Hepatocyte (in vitro differentiated cells): Measurements from ENCODE around the gene TM9SF4. TPM values are rescaled to one million over a fixed set of nuclear protein-coding genes. Genes with fewer than 3 reads are reported as not detected.

Experiments
- DNase-seq: peaks from one replicate; pipeline ENCODE4 v3.0.0-alpha.2; 2016; ENCODE audit warnings: low spot score
- H2AFZ ChIP-seq: fragments of 200-600 bp; sonication (generic); 2 replicates; pipeline ENCODE4 v1.6.0; 2016; ENCODE audit warnings: antibody characterized with exemption, mild to moderate bottlenecking
- H3K27ac ChIP-seq: fragments of 200-600 bp; sonication (generic); 2 replicates; pipeline ENCODE4 v1.5.1; 2016; ENCODE audit warnings: mild to moderate bottlenecking
- H3K27me3 ChIP-seq: fragments of 200-600 bp; sonication (generic); 2 replicates; pipeline ENCODE4 v1.6.1; 2016
- H3K36me3 ChIP-seq: fragments of 200-600 bp; sonication (generic); replicated peaks from 2 replicates; pipeline ENCODE4 v1.5.1; 2016; ENCODE audit warnings: low read depth; ENCODE audit not compliant: insufficient read depth
- H3K4me1 ChIP-seq: fragments of 200-600 bp; sonication (generic); 2 replicates; pipeline ENCODE4 v1.5.1; 2016; ENCODE audit warnings: mild to moderate bottlenecking, moderate library complexity; ENCODE audit not compliant: insufficient read depth
- H3K4me2 ChIP-seq: fragments of 200-600 bp; sonication (generic); 2 replicates; pipeline ENCODE4 v1.6.0; 2016
- H3K4me3 ChIP-seq: fragments of 200-600 bp; sonication (generic); 2 replicates; pipeline ENCODE4 v1.5.1; 2016; ENCODE audit warnings: mild to moderate bottlenecking
- H3K79me2 ChIP-seq: fragments of 200-600 bp; sonication (generic); 2 replicates; pipeline ENCODE4 v1.6.0; 2017; ENCODE audit warnings: mild to moderate bottlenecking
- H3K9me2 ChIP-seq: fragments of 200-600 bp; sonication (generic); replicated peaks from 2 replicates; pipeline ENCODE4 v1.6.0; 2017; ENCODE audit warnings: mild to moderate bottlenecking; ENCODE audit not compliant: insufficient read depth
- H3K9me3 ChIP-seq: fragments of 200-600 bp; sonication (generic); 2 replicates; pipeline ENCODE4 v1.5.1; 2016; ENCODE audit warnings: low read depth, mild to moderate bottlenecking
- H4K20me1 ChIP-seq: fragments of 200-600 bp; sonication (generic); 2 replicates; pipeline ENCODE4 v1.6.0; 2016; ENCODE audit warnings: mild to moderate bottlenecking; ENCODE audit not compliant: insufficient read depth, poor library complexity, severe bottlenecking
- EZH2 ChIP-seq: fragments of 200-600 bp; sonication (generic); IDR thresholded peaks from 2 replicates; pipeline ENCODE4 v1.6.1; 2016; ENCODE audit warnings: antibody characterized with exemption, mild to moderate bottlenecking, borderline replicate concordance
- EZH2phosphoT487 ChIP-seq: fragments of 200-600 bp; sonication (generic); IDR thresholded peaks from one replicate; pipeline ENCODE4 v1.6.1; 2018; ENCODE audit warnings: antibody characterized with exemption, mild to moderate bottlenecking, low read depth, moderate library complexity; ENCODE audit not compliant: unreplicated experiment, severe bottlenecking
- WGBS: methylation state at CpG from one replicate; pipeline ENCODE4 v1.1.6; 2016; ENCODE audit warnings: low lambda C conversion rate; ENCODE audit errors: missing lambda C conversion rate; 5-methylcytosine and 5-hydroxymethylcytosine counted together
- polyA plus RNA-seq: library from polyadenylated mRNA; unstranded; fragments of >200 nt; fragmentation: Nextera tagmentation; extraction: Ambion mirVana; gene quantifications from 2 replicates; pipeline ENCODE4 v1.2.1, GENCODE V29; 2016
- total RNA-seq: library from RNA; depleted of rRNA; stranded (reverse); fragments of >200 nt; gene quantifications from 2 replicates; pipeline ENCODE4 v1.2.3, GENCODE V29; 2014
- TF ChIP-seq, protein P1 (sequence below): fragments of 200-600 bp; sonication (generic); IDR thresholded peaks from 2 replicates; pipeline ENCODE4 v1.5.1; 2016; ENCODE audit warnings: antibody characterized with exemption, mild to moderate bottlenecking; ENCODE audit not compliant: poor library complexity

The TM9SF4 gene
- total and polyA plus RNA-seq, 2 experiments from 2014 or later = 65.3 to 86.4 TPM

GRCh38 chr20:32125506-32125905 lies 16.0 kb downstream of the TM9SF4 start:
- H3K27ac ChIP-seq = no peak overlapping the region
- TF ChIP-seq EZH2phosphoT487 (no peak), EZH2 (no peak)
- no peaks in the 10 kb centered on the region for H3K36me3 ChIP-seq
- H3K4me1 ChIP-seq = no peaks in the 10 kb centered on the region
- peaks cover 43% of the 10 kb centered on the region for H4K20me1 ChIP-seq
- H3K9me3 ChIP-seq = no peaks in the 10 kb centered on the region
- H3K27me3 ChIP-seq = no peaks in the 10 kb centered on the region
- peaks cover 73% of the 10 kb centered on the region for H3K79me2 ChIP-seq
- no peak overlapping the region for H2AFZ ChIP-seq
- no peak for DNase-seq
- no peak overlapping the region for H3K4me3 ChIP-seq
- WGBS = 97% methylated on average over 5 of the region's 5 CpGs
- no peaks in the 10 kb centered on the region for H3K9me2 ChIP-seq
- no peak overlapping the region for H3K4me2 ChIP-seq

- Histone ChIP-seq H3K36me3 (no peaks in the 10 kb centered on the region), H2AFZ (no peak overlapping the region), H3K27me3 (no peaks in the 10 kb centered on the region), H3K9me2 (no peaks in the 10 kb centered on the region), H4K20me1 (peaks cover 57% of the 10 kb centered on the region), H3K79me2 (peaks cover 82% of the 10 kb centered on the region), H3K4me2 (no peak overlapping the region), H3K4me1 (no peaks in the 10 kb centered on the region), H3K27ac (no peak overlapping the region), H3K4me3 (no peak overlapping the region), H3K9me3 (no peaks in the 10 kb centered on the region)
- 92% methylated on average over 8 of the region's 8 CpGs for WGBS
- no peak for DNase-seq
- no peak for TF ChIP-seq EZH2phosphoT487
- TF ChIP-seq, protein P1, sequence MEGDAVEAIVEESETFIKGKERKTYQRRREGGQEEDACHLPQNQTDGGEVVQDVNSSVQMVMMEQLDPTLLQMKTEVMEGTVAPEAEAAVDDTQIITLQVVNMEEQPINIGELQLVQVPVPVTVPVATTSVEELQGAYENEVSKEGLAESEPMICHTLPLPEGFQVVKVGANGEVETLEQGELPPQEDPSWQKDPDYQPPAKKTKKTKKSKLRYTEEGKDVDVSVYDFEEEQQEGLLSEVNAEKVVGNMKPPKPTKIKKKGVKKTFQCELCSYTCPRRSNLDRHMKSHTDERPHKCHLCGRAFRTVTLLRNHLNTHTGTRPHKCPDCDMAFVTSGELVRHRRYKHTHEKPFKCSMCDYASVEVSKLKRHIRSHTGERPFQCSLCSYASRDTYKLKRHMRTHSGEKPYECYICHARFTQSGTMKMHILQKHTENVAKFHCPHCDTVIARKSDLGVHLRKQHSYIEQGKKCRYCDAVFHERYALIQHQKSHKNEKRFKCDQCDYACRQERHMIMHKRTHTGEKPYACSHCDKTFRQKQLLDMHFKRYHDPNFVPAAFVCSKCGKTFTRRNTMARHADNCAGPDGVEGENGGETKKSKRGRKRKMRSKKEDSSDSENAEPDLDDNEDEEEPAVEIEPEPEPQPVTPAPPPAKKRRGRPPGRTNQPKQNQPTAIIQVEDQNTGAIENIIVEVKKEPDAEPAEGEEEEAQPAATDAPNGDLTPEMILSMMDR = no peak
- no peak for TF ChIP-seq EZH2
Observed at GRCh38 chr20:32126919-32127318, 17.4 kb downstream of the TM9SF4 start.

GRCh38 chr20:32127347-32127746 lies 17.8 kb downstream of the TM9SF4 start:
- TF ChIP-seq, protein P1 = no peak
- no peak for TF ChIP-seq EZH2
- no peak for TF ChIP-seq EZH2phosphoT487
- Histone ChIP-seq H4K20me1 (peaks cover 61% of the 10 kb centered on the region), H3K4me3 (no peak overlapping the region), H3K4me1 (no peaks in the 10 kb centered on the region), H3K36me3 (no peaks in the 10 kb centered on the region), H3K27ac (no peak overlapping the region), H3K9me3 (no peaks in the 10 kb centered on the region), H2AFZ (no peak overlapping the region), H3K27me3 (no peaks in the 10 kb centered on the region), H3K79me2 (peaks cover 86% of the 10 kb centered on the region), H3K4me2 (no peak overlapping the region), H3K9me2 (no peaks in the 10 kb centered on the region)
- 95% methylated on average over 5 of the region's 5 CpGs for WGBS
- no peak for DNase-seq

- 84% methylated on average over 2 of the region's 2 CpGs for WGBS
- no peaks in the 10 kb centered on the region for H3K36me3 ChIP-seq
- H4K20me1 ChIP-seq = peaks cover 61% of the 10 kb centered on the region
- TF ChIP-seq EZH2phosphoT487 (no peak), EZH2 (no peak)
- TF ChIP-seq, protein P1 = no peak
- no peak overlapping the region for H3K4me3 ChIP-seq
- H3K9me3 ChIP-seq = no peaks in the 10 kb centered on the region
- no peak overlapping the region for H3K4me2 ChIP-seq
- H3K27me3 ChIP-seq = no peaks in the 10 kb centered on the region
- H2AFZ ChIP-seq = no peak overlapping the region
- no peaks in the 10 kb centered on the region for H3K9me2 ChIP-seq
- H3K79me2 ChIP-seq = peaks cover 94% of the 10 kb centered on the region
- DNase-seq = no peak
- no peak overlapping the region for H3K27ac ChIP-seq
- H3K4me1 ChIP-seq = no peaks in the 10 kb centered on the region
Observed at GRCh38 chr20:32128167-32128566, 18.7 kb downstream of the TM9SF4 start.
